DOHH2 (cell line): ENCODE results near the gene LILRB4.

Experiments used
- CTCF ChIP-seq: fragments of 200-600 bp; sonication (generic); IDR thresholded peaks from one replicate; pipeline ENCODE4 v1.5.1; 2014; ENCODE audit warnings: antibody characterized with exemption, mild to moderate bottlenecking, low read depth, low read length; ENCODE audit not compliant: poor library complexity, severe bottlenecking
- EZH2phosphoT487 ChIP-seq: fragments of 200-600 bp; sonication (generic); IDR thresholded peaks from 2 replicates; pipeline ENCODE4 v1.6.1; 2017; ENCODE audit warnings: borderline replicate concordance, mild to moderate bottlenecking, antibody characterized with exemption, low read length, moderate library complexity, mixed read lengths

DNA sequence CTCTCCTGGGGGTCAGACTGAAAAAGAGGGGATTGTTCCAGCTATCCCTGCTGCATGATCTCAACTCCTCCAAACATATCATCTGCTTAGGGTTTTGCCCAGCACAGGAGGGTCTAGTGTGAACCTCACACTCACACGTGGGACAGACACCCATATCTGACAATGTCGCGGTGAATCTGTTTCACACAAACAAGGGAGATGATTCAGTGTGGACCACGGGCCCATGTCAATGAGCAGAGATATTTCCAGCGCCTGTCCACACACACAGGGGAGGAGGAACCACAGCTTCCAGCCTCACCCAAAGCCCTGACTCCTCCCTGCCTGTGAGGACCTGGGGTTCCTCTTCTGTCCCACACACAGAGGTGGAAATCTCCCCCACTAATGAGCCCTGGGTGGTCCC is 31.9 kb downstream of the LILRB4 start:
- TF ChIP-seq CTCF (no peak), EZH2phosphoT487 (no peak)
